ENCODE data around the gene CYFIP2. TPM values are rescaled to one million over a fixed set of nuclear protein-coding genes. Genes with fewer than 3 reads are reported as not detected.

The CYFIP2 gene
- polyA plus RNA-seq, 1 donor (not counting 4 experiments of a cell fraction or from before 2014, with no cell fraction given), result 0.62 TPM

DNA sequence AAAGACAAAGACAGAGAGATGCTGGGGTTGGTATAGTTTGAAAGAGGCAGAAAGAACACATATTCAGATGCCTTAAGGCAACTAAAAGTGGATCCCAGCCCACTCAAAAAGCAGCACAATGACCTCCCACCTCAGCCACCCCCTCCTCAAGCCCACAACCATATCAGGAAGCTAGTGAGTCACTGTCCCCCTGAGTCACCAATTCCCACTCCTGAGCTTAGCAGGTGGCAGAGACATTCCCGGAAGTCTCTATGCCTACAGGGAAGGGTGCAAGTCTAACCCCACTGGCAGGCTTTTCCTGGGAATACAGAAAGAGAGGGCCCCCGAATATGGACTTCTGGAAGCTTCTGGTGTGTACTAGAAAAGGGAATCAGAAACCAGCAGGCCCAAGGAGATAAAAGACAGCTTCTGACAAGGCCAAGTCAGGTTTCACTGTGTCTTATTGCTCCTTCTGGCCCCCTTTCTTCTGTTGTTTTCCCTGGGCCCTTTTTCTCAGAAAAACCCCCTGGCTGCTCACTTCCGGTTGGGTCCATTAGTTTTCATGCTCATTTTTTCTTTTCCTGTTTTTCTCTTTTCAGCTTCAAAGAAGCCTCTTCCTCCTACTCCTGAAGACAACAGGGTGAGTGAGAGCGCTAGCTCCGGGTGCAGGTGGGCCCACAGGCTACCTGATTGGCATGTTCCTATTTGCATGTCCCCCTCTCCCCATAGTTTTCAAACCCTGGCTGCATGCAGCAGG lies 48.5 kb upstream of the CYFIP2 start:
- FAIRE-seq, result no peak
- Histone ChIP-seq H3K27ac (ENCODE audit: control insufficient read depth, insufficient read depth, low read length) (no peak overlapping the region), H4K20me1 (ENCODE audit: control insufficient read depth, extremely low read depth, insufficient read depth, low read length) (no peaks in the 10 kb centered on the region), H3K4me2 (ENCODE audit: control insufficient read depth, extremely low read depth, insufficient read depth, low read depth, low read length) (no peak overlapping the region), H3K9me1 (ENCODE audit: control insufficient read depth, extremely low read depth, insufficient read depth, low read length) (no peaks in the 10 kb centered on the region), H3K4me1 (ENCODE audit: control insufficient read depth, extremely low read depth, insufficient read depth, low read length) (no peaks in the 10 kb centered on the region), H3K9me3 (ENCODE audit: control insufficient read depth, low read depth, low read length) (no peaks in the 10 kb centered on the region), H3K27me3 (ENCODE audit: control insufficient read depth, extremely low read depth, insufficient read depth, low read length) (no peaks in the 10 kb centered on the region), H3K9ac (ENCODE audit: control insufficient read depth, extremely low read depth, insufficient read depth, low read length) (no peak overlapping the region), H2AFZ (ENCODE audit: control insufficient read depth, low read length) (no peak overlapping the region), H3K79me2 (ENCODE audit: control insufficient read depth, insufficient read depth, low read length) (no peaks in the 10 kb centered on the region), H3K4me3 (ENCODE audit: control insufficient read depth in 2 of 3, extremely low read depth in 1 of 3, insufficient read depth in 2 of 3, low read depth in 1 of 3, low read length in 3 of 3) (no peak overlapping the region), H3K36me3 (ENCODE audit: control insufficient read depth in 2 of 2, extremely low read depth in 1 of 2, insufficient read depth in 2 of 2, low read length in 2 of 2) (no peaks in the 10 kb centered on the region)
- TF ChIP-seq EZH2 (IDR thresholded peaks at IDR 0.05; ENCODE audit: low read length), result no peak
- TF ChIP-seq, protein P1, sequence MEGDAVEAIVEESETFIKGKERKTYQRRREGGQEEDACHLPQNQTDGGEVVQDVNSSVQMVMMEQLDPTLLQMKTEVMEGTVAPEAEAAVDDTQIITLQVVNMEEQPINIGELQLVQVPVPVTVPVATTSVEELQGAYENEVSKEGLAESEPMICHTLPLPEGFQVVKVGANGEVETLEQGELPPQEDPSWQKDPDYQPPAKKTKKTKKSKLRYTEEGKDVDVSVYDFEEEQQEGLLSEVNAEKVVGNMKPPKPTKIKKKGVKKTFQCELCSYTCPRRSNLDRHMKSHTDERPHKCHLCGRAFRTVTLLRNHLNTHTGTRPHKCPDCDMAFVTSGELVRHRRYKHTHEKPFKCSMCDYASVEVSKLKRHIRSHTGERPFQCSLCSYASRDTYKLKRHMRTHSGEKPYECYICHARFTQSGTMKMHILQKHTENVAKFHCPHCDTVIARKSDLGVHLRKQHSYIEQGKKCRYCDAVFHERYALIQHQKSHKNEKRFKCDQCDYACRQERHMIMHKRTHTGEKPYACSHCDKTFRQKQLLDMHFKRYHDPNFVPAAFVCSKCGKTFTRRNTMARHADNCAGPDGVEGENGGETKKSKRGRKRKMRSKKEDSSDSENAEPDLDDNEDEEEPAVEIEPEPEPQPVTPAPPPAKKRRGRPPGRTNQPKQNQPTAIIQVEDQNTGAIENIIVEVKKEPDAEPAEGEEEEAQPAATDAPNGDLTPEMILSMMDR (optimal IDR thresholded peaks at IDR 0.05 in 1 of 3, IDR thresholded peaks at IDR 0.05 in 1 of 3, conservative IDR thresholded peaks at IDR 0.05 in 1 of 3; ENCODE audit: extremely low read depth in 1 of 3, insufficient read depth in 2 of 3, low read length in 3 of 3), result no peak
- dilution Hi-C loops (cut with MboI; ENCODE audit: extremely low pct_ligation_motif_present, low sequenced_read_pairs), result no loop called here
- DNase-seq (ENCODE audit: low read depth, low spot score), result no peak

DNA sequence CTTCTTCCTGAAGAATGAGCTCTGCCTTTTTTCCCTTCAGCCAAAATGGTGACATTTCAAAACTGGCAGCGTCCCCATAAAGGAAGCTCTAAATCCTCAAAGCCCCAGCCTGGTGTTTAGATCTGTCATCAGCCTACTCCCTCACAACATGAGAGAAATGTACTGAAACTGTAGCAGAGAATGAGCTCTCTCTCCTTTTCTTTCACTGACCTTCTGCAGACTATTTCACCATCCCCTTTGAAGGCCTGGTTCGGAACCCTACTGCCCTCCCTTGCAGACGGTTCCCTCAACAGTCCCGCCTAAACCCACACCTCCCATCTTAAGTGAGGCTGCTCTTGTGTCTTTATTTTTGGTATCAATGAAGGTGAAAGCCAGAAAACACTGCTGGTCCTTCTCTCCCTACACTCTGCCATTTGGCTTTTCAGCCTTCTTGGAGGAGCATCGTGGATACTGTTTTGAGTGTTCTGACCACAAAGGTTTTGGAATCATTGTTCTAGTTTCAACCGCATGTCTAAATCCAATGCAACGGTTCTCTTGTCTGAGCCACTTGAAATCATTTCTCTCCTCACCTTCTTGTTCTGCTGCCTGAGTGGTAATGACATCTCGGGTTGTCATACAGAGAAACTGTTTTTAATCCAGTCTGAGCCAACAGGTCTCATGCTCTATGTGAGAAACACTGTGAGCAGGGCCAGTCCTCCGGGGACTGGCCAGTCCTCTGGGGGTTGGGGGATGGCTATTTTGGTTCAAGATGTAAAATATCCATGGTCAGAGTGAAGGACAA lies 46.2 kb upstream of the CYFIP2 start:
- TF ChIP-seq, protein P1 (optimal IDR thresholded peaks at IDR 0.05 in 1 of 3, IDR thresholded peaks at IDR 0.05 in 1 of 3, conservative IDR thresholded peaks at IDR 0.05 in 1 of 3; ENCODE audit: extremely low read depth in 1 of 3, insufficient read depth in 2 of 3, low read length in 3 of 3), result no peak
- TF ChIP-seq EZH2 (IDR thresholded peaks at IDR 0.05; ENCODE audit: low read length), result no peak
- no peaks in the 10 kb centered on the region for H3K27me3 ChIP-seq (ENCODE audit: control insufficient read depth, extremely low read depth, insufficient read depth, low read length)
- H3K4me1 ChIP-seq (ENCODE audit: control insufficient read depth, extremely low read depth, insufficient read depth, low read length), result no peaks in the 10 kb centered on the region
- no peaks in the 10 kb centered on the region for H3K9me1 ChIP-seq (ENCODE audit: control insufficient read depth, extremely low read depth, insufficient read depth, low read length)
- H2AFZ ChIP-seq (ENCODE audit: control insufficient read depth, low read length), result no peak overlapping the region
- DNase-seq (ENCODE audit: low read depth, low spot score), result no peak
- no peaks in the 10 kb centered on the region for H3K79me2 ChIP-seq (ENCODE audit: control insufficient read depth, insufficient read depth, low read length)
- H3K9me3 ChIP-seq (ENCODE audit: control insufficient read depth, low read depth, low read length), result no peaks in the 10 kb centered on the region
- no peak overlapping the region for H3K4me2 ChIP-seq (ENCODE audit: control insufficient read depth, extremely low read depth, insufficient read depth, low read depth, low read length)
- H3K4me3 ChIP-seq (ENCODE audit: control insufficient read depth in 2 of 3, extremely low read depth in 1 of 3, insufficient read depth in 2 of 3, low read depth in 1 of 3, low read length in 3 of 3), result no peak overlapping the region
- no peak for FAIRE-seq
- H3K36me3 ChIP-seq (ENCODE audit: control insufficient read depth in 2 of 2, extremely low read depth in 1 of 2, insufficient read depth in 2 of 2, low read length in 2 of 2), result no peaks in the 10 kb centered on the region
- no peak overlapping the region for H3K9ac ChIP-seq (ENCODE audit: control insufficient read depth, extremely low read depth, insufficient read depth, low read length)
- no peak overlapping the region for H3K27ac ChIP-seq (ENCODE audit: control insufficient read depth, insufficient read depth, low read length)
- dilution Hi-C loops (cut with MboI; ENCODE audit: extremely low pct_ligation_motif_present, low sequenced_read_pairs), result no loop called here
- no peaks in the 10 kb centered on the region for H4K20me1 ChIP-seq (ENCODE audit: control insufficient read depth, extremely low read depth, insufficient read depth, low read length)
